NCI-H2107 (cell line): ENCODE data around the gene ABHD6.
"Not testable (repeated sequence)": the region's sequence is repeated elsewhere in the genome, so short reads cannot be mapped to it uniquely, and the experiment has no call there.

Source experiments
- DNase-seq: peaks from one replicate; lab custom pipeline; 2025; lab: John Stamatoyannopoulos, UW

ABHD6 gene

GRCh38 chr3:58237238-58237940 lies at the start of gene ABHD6:
ABHD6 (plus strand) TSS chr3:58237792; CDS start chr3:58256587, 18,795 bp downstream.
- no peak for DNase-seq

- DNase-seq: no peak
Measured at GRCh38 chr3:58188173-58188564, 49.4 kb upstream of the ABHD6 start.

DNA sequence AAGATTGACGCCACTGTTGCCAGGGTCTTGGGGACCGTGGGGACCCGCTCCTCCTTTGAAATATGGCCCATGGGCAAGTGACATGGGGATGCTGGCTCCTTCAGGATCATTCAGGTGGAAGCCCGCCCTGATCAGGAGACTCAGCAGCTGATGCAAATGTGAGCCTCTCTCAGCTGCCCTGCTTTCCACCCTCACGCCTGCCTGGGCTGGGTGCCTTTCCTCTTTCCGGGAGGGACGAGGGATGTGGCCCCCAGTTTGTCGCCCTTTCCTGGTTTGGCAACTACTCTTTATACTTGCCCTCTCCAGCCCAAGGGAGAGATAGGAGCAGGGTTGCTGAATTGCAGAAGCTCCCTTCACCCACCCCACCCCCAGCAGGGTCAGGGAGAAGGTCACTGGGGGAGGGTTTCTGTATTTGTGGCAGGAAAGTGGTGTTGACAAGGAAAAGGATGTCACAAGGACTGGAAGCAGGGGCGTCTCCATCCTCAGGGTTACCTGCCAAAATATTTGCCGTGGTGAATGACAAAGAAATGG lies 48.6 kb upstream of the ABHD6 start:
- no peak for DNase-seq

- no peak for DNase-seq
Measured at GRCh38 chr3:58189691-58190090, 47.9 kb upstream of the ABHD6 start.

- DNase-seq: no peak
Measured at GRCh38 chr3:58190291-58190690, 47.3 kb upstream of the ABHD6 start.

DNA sequence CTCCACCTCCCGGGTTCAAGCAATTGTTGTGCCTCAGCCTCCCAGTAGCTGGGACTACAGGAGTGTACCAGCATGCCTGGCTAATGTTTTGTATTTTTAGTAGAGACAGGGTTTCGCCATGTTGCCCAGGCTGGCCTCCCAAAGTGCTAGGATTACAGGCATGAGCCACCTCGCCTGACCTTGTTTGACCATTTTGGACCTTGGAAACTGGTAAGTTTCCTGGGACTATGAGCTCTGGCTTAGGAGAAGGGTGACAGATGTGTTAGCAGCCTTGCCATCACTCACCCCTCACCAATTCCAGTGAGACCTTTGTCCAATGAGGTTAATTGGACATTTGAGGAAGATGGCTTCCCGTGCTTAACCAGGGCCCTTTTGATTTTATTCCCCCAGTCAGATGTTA lies 46.7 kb upstream of the ABHD6 start:
- DNase-seq: no peak

GRCh38 chr3:58191361-58191991 lies 46.1 kb upstream of the ABHD6 start:
- no peak for DNase-seq

- no peak for DNase-seq
Measured at GRCh38 chr3:58192069-58192468, 45.5 kb upstream of the ABHD6 start.

DNA sequence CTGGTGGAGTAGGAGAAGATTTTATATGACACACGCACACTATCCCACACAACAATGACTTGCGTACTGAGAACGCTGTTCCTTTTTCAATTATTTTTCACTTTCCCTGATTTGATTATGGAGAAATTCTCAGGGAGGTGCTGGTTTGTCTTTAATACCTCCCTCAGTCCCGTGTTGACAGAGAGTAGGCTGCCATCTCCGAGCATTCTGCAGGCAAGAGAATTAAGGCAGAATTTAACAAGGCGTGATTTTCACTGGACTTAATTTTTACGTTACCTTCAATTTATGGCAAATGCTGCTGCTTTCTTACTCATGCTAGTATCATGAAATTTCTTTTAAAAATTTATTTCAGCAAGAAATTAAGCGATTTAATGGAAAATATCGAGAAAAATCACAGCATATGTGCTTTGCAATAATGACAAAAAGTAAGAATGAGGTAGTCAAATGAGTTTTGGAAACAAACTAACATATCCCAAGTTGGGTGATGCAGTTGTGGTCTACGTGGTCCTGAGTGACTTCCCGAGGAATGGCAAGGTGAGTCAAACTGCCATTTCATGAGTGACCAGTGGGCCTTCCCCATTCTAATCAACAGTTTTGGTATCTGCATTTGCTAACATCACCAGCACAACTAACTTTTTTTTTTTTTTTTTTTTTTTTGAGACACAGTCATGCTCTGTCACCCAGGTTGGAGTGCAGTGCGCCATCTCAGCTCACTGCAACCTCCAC lies 43.7 kb upstream of the ABHD6 start:
- no peak for DNase-seq

DNA sequence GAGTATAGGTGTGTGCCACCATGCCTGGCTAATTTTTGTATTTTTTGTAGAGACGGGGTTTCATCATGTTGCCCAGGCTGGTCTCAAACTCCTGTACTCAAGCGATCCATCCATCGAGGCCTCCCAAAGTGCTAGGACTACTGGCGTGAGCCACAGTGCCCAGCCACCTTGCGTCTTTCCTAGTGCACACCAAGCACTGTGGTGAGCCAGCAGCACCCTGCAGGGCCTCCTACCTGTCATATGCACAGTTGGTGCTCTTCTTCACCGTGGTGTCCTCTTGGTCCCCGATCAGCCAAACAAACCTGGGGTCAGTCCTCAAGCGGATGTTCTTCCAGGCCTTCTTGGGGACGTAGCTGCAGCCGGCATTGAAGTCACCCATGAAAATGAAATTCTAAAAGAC lies 40.0 kb upstream of the ABHD6 start:
- no peak for DNase-seq

DNA sequence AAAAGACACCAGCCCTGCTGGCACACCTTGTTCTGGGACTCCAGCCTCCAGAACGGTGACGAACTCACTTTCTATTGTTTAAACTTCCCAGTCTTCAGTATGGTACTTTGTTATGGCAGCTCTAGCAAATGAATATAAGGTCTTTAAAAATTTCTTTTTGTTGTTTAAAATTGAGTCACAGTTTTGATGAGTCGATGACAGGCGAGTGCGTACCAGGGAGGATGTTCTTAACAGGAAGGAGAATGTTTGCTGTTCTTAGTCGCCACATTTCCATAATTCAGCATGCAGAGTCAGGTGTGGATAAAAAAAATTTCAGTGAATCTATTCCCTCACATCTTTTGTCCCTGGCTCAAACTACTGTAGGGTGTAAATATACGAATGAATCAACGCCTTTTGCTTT lies 39.2 kb upstream of the ABHD6 start:
- no peak for DNase-seq

GRCh38 chr3:58198804-58199203 lies 38.8 kb upstream of the ABHD6 start:
- no peak for DNase-seq

GRCh38 chr3:58200121-58200709 lies 37.4 kb upstream of the ABHD6 start:
- no peak for DNase-seq

GRCh38 chr3:58200846-58201355 lies 36.7 kb upstream of the ABHD6 start:
- DNase-seq: no peak

DNA sequence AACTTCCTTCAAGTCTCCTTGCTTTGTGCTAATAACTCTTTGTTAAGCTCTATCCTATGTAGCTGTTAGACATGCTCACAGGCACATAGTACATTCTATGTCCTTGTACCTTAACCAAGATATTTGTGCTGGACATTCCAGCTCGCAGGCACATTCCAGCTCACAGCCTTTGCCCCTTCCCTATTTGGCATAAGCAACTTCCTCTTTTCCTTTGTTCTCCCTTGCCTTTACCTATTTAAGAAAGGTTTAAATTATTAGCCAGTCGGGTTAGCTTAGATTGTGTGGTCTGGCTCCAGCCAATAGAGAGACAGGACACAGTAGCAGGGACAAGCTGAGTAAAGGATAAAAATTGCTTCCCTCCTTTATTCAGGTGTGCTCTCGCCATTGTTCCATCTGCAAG lies 36.1 kb upstream of the ABHD6 start:
- DNase-seq: not testable (repeated sequence)

GRCh38 chr3:58202917-58203360 lies 34.7 kb upstream of the ABHD6 start:
- no peak for DNase-seq

DNA sequence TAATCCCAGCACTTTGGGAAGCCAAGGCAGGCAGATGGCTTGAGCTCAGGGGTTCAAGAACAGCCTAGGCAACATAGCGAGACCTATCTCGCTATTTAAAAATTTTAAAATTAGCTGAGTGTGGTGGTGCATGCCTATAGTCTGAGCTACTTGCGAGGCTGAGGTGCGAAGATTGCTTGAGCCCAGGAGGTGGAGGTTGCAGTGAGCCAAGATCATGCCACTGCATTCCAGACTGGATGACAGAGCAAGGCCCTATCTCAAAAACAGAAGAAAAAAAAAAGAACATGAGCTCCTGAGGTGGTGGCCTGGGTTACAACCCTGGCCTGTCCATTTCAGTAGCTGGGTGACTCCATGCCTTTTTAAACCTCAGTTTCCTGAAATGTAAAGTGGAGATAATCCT lies 34.1 kb upstream of the ABHD6 start:
- DNase-seq: no peak

DNA sequence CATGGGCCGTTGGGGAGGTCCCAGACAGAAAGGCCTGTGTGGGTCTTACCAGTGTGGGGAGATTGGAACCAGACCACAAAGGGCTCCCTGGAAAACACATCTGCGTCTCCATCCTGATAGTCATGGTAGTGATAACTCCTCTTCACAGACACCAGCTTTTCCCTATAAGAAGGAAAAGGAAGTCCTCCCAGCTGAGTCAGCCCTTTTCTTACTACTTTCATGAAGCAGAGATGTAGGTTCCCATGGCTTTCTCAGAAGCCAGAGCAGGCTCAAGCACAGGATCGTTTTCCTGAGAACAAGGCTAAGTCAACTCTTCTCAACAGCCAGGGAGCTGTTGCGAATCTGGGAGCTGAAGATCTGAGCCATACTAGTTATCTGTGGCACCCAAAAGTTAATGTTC lies 32.9 kb upstream of the ABHD6 start:
- DNase-seq: no peak

DNA sequence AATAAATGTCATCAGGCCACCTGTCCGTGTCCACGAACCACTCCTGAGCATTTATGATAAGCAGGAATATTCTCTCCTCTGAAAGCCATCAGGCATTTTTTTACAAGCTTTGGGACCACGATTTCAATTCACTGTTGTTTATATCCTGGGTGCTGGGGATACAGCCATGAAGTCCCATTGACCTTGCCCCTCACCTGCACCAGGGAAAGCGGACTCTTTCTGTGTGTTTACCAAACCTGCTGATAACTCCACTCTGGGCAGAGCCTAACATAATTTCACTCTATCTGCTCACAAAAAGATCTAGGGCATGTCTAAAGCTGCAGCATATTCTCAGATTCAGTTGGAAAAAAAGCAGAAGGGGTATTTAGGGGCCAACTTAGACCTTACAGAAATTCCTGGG lies 31.6 kb upstream of the ABHD6 start:
- no peak for DNase-seq

GRCh38 chr3:58206406-58207011 lies 31.1 kb upstream of the ABHD6 start:
- DNase-seq: no peak

GRCh38 chr3:58207954-58208353 lies 29.6 kb upstream of the ABHD6 start:
- no peak for DNase-seq

DNA sequence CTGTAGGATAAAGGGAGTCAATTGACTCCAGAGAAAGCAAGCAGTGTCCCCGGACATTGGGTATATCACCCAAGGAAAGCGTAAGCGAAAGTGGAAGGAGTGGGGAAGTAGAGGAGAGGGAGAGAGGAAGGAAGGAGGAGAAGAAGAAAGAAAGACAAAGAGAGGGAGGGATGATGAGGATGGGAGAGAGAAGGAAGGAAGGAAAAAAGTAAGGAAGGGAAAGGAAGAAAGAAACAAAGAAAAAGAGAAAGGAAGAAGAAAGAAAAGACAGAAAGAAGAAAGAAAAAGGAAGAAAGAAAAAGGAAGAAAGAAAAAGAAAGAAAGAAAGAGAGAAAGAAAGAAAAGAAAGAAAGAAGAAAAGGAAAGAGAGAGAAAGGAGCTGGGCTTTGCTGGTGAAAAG lies 27.7 kb upstream of the ABHD6 start:
- DNase-seq: no peak
